Retinal pigment epithelial cell (primary cell): ENCODE results near the gene FADS3.
A peak's percentile ranks its signal among the peaks of the same experiment; 100 is the strongest.

Experiments used
- DNase-seq: peaks from one replicate; pipeline ENCODE4 v3.0.0-alpha.2; 2010; ENCODE audit warnings: low read depth
- H3K4me3 ChIP-seq: 2 replicates; pipeline ENCODE4 v1.5.1; 2011; ENCODE audit warnings: mild to moderate bottlenecking, low read length, control low read depth, moderate library complexity
- TF ChIP-seq, protein P1 (sequence below): conservative IDR thresholded peaks from 2 replicates; pipeline ENCODE4 v1.5.1; 2011; ENCODE audit warnings: low read depth, low read length, control low read depth, inconsistent platforms

FADS3 gene

DNA sequence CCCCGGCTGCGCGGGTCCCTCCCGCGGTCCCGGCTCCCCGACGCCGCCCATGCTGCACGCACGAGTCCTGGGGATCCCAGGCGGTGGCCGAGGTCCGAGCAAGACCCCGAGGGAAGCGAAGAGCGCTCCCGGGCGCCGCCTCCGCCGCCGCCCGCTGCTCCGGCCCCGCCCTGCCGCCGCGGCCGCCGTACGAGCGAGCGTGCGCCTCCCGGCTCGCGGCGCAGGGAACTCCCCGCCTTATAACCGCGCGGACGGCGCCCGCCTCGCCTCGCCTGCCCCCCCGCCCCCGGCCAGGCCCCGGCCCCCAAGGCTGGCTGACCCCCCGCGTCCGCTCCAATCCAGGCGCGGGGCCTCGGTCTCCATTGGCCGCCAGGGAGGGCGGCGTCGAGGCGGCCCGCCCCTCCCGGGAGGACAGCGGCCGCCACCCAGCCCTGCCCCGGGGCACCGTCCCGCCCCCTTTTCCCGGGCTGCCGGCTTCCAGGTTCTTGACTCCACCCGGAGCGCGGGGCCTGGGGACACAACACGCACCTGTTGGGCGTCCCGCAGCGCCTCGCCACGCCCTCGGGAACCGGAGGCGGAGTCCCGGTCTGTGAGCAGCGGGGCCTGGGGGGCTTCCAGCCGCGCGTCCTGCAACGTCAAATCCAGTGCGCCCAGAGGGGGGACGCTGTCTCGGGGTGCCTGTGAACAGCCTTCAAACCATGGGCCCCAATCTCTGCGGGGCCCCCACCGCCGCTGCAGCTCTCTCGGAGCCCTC, at the start of gene FADS3:
Gene FADS3 (minus strand): TSS at position 215 of the 754 bp plus-strand sequence. CDS start 164 bp downstream, at position 51.
- DNase-seq: no peak
- H3K4me3 ChIP-seq: peak within 1 kb of the TSS; percentile 68
- TF ChIP-seq, protein P1, sequence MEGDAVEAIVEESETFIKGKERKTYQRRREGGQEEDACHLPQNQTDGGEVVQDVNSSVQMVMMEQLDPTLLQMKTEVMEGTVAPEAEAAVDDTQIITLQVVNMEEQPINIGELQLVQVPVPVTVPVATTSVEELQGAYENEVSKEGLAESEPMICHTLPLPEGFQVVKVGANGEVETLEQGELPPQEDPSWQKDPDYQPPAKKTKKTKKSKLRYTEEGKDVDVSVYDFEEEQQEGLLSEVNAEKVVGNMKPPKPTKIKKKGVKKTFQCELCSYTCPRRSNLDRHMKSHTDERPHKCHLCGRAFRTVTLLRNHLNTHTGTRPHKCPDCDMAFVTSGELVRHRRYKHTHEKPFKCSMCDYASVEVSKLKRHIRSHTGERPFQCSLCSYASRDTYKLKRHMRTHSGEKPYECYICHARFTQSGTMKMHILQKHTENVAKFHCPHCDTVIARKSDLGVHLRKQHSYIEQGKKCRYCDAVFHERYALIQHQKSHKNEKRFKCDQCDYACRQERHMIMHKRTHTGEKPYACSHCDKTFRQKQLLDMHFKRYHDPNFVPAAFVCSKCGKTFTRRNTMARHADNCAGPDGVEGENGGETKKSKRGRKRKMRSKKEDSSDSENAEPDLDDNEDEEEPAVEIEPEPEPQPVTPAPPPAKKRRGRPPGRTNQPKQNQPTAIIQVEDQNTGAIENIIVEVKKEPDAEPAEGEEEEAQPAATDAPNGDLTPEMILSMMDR: no peak

DNA sequence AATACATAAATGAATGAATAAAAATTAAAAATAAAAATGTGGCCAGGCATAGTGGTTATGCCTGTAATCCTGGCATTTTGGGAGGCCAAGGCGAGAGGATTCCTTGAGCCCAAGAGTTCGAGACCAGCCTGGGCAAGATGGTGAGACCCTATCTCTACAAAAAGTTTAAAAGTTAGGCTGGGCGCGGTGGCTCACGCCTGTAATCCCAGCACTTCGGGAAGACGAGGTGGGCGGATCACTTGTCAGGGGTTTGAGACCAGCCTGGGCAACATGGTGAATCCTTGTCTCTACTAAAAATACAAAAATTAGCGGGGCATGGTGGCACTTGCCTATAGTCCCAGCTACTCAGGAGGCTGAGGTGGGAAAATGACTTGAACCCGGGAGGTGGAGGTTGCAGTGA, 49.1 kb upstream of the FADS3 start:
- H3K4me3 ChIP-seq: no peak overlapping the region
- DNase-seq: no peak
- TF ChIP-seq, protein P1: no peak

DNA sequence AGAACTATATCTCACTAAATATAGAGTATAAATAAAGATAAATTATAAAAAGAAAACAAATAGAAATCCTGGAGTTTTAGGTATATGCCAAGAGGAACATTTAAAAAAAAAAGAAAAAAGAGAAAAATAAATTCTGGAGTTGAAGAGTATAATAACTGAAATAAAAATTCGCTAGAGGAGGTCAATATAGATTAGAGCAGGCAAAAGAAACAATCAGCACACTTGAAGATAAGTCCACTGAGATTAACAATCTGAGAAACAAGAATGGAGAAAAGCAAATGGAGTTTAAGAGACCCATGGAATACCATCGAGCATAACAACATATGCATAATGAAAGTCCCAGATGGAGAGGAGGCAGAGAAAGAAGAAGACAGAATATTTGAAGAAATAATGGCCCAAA, 44.5 kb upstream of the FADS3 start:
- no peak overlapping the region for H3K4me3 ChIP-seq
- TF ChIP-seq, protein P1: no peak
- DNase-seq: no peak

GRCh38 chr11:61930933-61931332, 39.6 kb upstream of the FADS3 start:
- TF ChIP-seq, protein P1: no peak

GRCh38 chr11:61928606-61929005, 37.3 kb upstream of the FADS3 start:
- TF ChIP-seq, protein P1: no peak
- no peak overlapping the region for H3K4me3 ChIP-seq
- no peak for DNase-seq

More at GRCh38 chr11:61930933-61931332, 39.6 kb upstream of the FADS3 start:
- no peak overlapping the region for H3K4me3 ChIP-seq
- no peak for DNase-seq

DNA sequence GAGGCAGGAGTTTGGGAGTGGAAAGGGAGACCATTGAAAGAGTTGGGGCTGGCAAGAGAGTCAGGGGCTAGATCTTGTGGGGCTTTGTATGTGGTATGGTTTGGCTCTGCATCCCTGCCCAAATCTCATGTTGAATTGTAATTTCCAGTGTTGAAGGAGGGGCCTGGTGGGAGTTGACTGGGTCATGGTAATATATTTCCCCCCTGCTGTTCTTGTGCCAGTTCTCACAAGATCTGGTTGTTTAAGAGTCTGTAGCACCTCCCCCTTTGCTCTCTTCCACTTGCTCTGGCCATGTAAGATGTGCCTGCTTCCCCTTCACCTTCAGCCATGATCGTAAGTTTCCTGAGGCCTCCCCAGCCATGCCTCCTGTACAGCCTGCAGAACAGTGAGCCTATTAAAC, 36.2 kb upstream of the FADS3 start:
- no peak overlapping the region for H3K4me3 ChIP-seq
- TF ChIP-seq, protein P1: no peak
- DNase-seq: no peak

DNA sequence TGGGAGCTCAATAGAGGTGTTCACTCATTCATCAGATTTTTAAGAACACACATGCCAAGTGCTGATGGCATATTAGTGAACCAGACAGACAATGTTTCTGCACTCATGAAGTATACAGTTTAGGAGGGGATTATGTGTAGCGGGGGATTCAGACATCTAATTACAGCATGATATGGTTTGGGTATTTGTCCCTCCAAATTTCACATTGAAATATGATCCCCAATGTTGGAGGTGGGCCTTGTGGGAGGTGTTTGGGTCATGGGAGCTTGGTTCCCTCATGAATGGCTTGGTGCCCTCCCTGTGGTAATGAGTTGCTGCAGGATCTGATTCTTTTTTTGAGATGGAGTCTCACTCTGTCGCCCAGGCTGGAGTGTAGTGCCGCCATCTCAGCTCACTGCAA, 34.9 kb upstream of the FADS3 start:
- no peak for DNase-seq
- no peak overlapping the region for H3K4me3 ChIP-seq
- TF ChIP-seq, protein P1: no peak
